OCI-LY3 (cell line): ENCODE data around the gene ZNF512.
"Not testable (repeated sequence)": the region's sequence is repeated elsewhere in the genome, so short reads cannot be mapped to it uniquely, and the experiment has no call there.

Experiments
- EZH2phosphoT487 ChIP-seq: fragments of 200-600 bp; shearing (Covaris generic); IDR thresholded peaks from 2 replicates; pipeline ENCODE4 v1.6.1; 2018; ENCODE audit warnings: antibody characterized with exemption, mixed run types, low read depth
- TF ChIP-seq, protein P1 (sequence below): fragments of 200-600, 300-600 bp; sonication (generic); IDR thresholded peaks from 2 replicates; pipeline ENCODE4 v1.5.1; 2014; ENCODE audit warnings: antibody characterized with exemption, low read length, low read depth

- TF ChIP-seq, protein P1, sequence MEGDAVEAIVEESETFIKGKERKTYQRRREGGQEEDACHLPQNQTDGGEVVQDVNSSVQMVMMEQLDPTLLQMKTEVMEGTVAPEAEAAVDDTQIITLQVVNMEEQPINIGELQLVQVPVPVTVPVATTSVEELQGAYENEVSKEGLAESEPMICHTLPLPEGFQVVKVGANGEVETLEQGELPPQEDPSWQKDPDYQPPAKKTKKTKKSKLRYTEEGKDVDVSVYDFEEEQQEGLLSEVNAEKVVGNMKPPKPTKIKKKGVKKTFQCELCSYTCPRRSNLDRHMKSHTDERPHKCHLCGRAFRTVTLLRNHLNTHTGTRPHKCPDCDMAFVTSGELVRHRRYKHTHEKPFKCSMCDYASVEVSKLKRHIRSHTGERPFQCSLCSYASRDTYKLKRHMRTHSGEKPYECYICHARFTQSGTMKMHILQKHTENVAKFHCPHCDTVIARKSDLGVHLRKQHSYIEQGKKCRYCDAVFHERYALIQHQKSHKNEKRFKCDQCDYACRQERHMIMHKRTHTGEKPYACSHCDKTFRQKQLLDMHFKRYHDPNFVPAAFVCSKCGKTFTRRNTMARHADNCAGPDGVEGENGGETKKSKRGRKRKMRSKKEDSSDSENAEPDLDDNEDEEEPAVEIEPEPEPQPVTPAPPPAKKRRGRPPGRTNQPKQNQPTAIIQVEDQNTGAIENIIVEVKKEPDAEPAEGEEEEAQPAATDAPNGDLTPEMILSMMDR: not testable (repeated sequence)
- not testable (repeated sequence) for TF ChIP-seq EZH2phosphoT487
These were observed 28.4 kb upstream of the ZNF512 start for GRCh38 chr2:27554451-27554850.
